Measurements from ENCODE around the gene DHRS3. TPM values are rescaled to one million over a fixed set of nuclear protein-coding genes. Genes with fewer than 3 reads are reported as not detected.
A peak's percentile ranks its signal among the peaks of the same experiment; 100 is the strongest.

DHRS3 gene
- total RNA-seq, 1 donor from 2014 or later = 81.0 TPM

GRCh38 chr1:12604114-12604874, 13.7 kb downstream of the DHRS3 start:
- intact Hi-C loops (cut with DNase I) = no loop called here
- no peak for DNase-seq (ENCODE audit: missing footprints)
- peak; percentile 88 for ATAC-seq

- DNase-seq (ENCODE audit: missing footprints) (no peak), ATAC-seq (no peak)
- intact Hi-C loops (cut with DNase I) = no loop called here
These were observed 14.8 kb downstream of the DHRS3 start for GRCh38 chr1:12603224-12603623.

GRCh38 chr1:12602659-12603024, 15.4 kb downstream of the DHRS3 start:
- intact Hi-C loops (cut with DNase I) = no loop called here
- DNase-seq (ENCODE audit: missing footprints) = no peak
- no peak for ATAC-seq

- intact Hi-C loops (cut with DNase I) = loop anchor here (2.0 kb wide), 1 partner anchor 17 kb away; the partner anchor contains the start of gene DHRS3
- no peak for ATAC-seq
- DNase-seq (ENCODE audit: missing footprints) = peak; percentile 75
These were observed 16.0 kb downstream of the DHRS3 start for GRCh38 chr1:12601700-12602658.

- ATAC-seq (no peak), DNase-seq (ENCODE audit: missing footprints) (no peak)
- intact Hi-C loops (cut with DNase I) = loop anchor here (2.0 kb wide), 1 partner anchor 18 kb away; the partner anchor contains the start of gene DHRS3
These were observed 17.0 kb downstream of the DHRS3 start for GRCh38 chr1:12600880-12601633.

GRCh38 chr1:12600335-12600734, 17.7 kb downstream of the DHRS3 start:
- intact Hi-C loops (cut with DNase I) = loop anchor here (2.0 kb wide), 1 partner anchor 18 kb away; the partner anchor contains the start of gene DHRS3
- ATAC-seq (peak; percentile 40), DNase-seq (ENCODE audit: missing footprints) (peak; percentile 89)

GRCh38 chr1:12599657-12600056, 18.4 kb downstream of the DHRS3 start:
- intact Hi-C loops (cut with DNase I) = loop anchor here (2.0 to 5.0 kb wide), 2 partner anchors 19 to 122 kb away; partner anchors contain the start of gene DHRS3
- DNase-seq (ENCODE audit: missing footprints) = no peak
- no peak for ATAC-seq

- intact Hi-C loops (cut with DNase I) = loop anchor here (5.0 kb wide), 1 partner anchor 122 kb away; no protein-coding TSS in a partner anchor
- DNase-seq (ENCODE audit: missing footprints) (no peak), ATAC-seq (no peak)
These were observed 19.0 kb downstream of the DHRS3 start for GRCh38 chr1:12598974-12599373.

- peak; percentile 77 for DNase-seq (ENCODE audit: missing footprints)
- peak; percentile 8 for ATAC-seq
- intact Hi-C loops (cut with DNase I) = loop anchor here (5.0 kb wide), 1 partner anchor 120 kb away; no protein-coding TSS in a partner anchor
These were observed 20.2 kb downstream of the DHRS3 start for GRCh38 chr1:12597792-12598191.

GRCh38 chr1:12596007-12596821, 21.8 kb downstream of the DHRS3 start:
- peak; percentile 73 for ATAC-seq
- intact Hi-C loops (cut with DNase I) = loop anchor here (5.0 kb wide), 1 partner anchor 119 kb away; no protein-coding TSS in a partner anchor
- DNase-seq (ENCODE audit: missing footprints) = peak; percentile 95

GRCh38 chr1:12595757-12596006, 22.3 kb downstream of the DHRS3 start:
- no peak for DNase-seq (ENCODE audit: missing footprints)
- intact Hi-C loops (cut with DNase I) = loop anchor here (5.0 kb wide), 1 partner anchor 118 kb away; no protein-coding TSS in a partner anchor
- ATAC-seq = no peak

- peak; percentile 82 for DNase-seq (ENCODE audit: missing footprints)
- peak; percentile 20 for ATAC-seq
- intact Hi-C loops (cut with DNase I) = loop anchor here (5.0 kb wide), 1 partner anchor 118 kb away; no protein-coding TSS in a partner anchor
These were observed 22.8 kb downstream of the DHRS3 start for GRCh38 chr1:12594966-12595756.

- ATAC-seq (no peak), DNase-seq (ENCODE audit: missing footprints) (no peak)
- intact Hi-C loops (cut with DNase I) = no loop called here
These were observed 23.5 kb downstream of the DHRS3 start for GRCh38 chr1:12594490-12594889.

GRCh38 chr1:12593621-12594066, 24.4 kb downstream of the DHRS3 start:
- peak; percentile 39 for ATAC-seq
- intact Hi-C loops (cut with DNase I) = no loop called here

GRCh38 chr1:12592496-12592895, 25.5 kb downstream of the DHRS3 start:
- intact Hi-C loops (cut with DNase I) = no loop called here
- DNase-seq (ENCODE audit: missing footprints) (no peak), ATAC-seq (no peak)

More at GRCh38 chr1:12593621-12594066, 24.4 kb downstream of the DHRS3 start:
- DNase-seq (ENCODE audit: missing footprints) = peak; percentile 73

GRCh38 chr1:12591267-12591938, 26.6 kb downstream of the DHRS3 start:
- intact Hi-C loops (cut with DNase I) = no loop called here
- DNase-seq (ENCODE audit: missing footprints) (peak; percentile 81), ATAC-seq (peak; percentile 53)
